ENCODE results near the gene HOTAIR. TPM values are rescaled to one million over a fixed set of nuclear protein-coding genes. Genes with fewer than 3 reads are reported as not detected.

HOTAIR gene
- total RNA-seq, 2 experiments from 2014 or later = not detected

GRCh38 chr12:54016478-54016964 is 41.8 kb upstream of the HOTAIR start:
- CTCF ChIA-PET = interaction anchor here (1.0 to 1.6 kb wide), 4 partner anchors 16 to 188 kb away, joined by 3 to 4 read pairs (median 4); partner anchors contain the start of genes HOXC5 and SMUG1
- POLR2A ChIA-PET = no interaction called here
- H3K27ac Mint-ChIP-seq = no peak overlapping the region
- H3K4me3 Mint-ChIP-seq = no peak overlapping the region
- no peaks in the 10 kb centered on the region for H3K9me3 Mint-ChIP-seq
- no peak for DNase-seq
- H3K4me1 Mint-ChIP-seq = peaks cover 21% of the 10 kb centered on the region
- H3K27me3 Mint-ChIP-seq = peaks cover 83% of the 10 kb centered on the region
- peaks cover 2% of the 10 kb centered on the region for H3K36me3 Mint-ChIP-seq (ENCODE audit: low read depth)

DNA sequence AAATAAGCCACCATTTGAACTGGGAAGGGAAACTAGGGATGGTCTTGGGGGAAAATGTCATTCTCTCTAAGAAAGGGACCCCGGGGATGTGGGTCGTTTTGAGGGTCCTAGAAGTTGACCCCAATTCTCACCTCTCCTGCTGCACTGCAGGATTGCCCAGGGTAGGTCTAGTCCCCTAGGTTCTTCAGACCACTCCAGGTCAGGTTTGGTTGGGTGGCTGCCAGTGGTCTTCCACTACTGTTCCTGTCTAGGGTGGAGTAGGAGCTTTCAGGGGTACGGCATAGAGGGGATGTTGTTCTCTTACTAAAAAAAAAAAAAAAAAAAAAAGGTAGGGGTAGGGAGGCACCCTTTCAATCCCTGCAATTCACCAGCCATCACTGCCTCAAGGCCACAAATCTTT is 41.3 kb upstream of the HOTAIR start:
- CTCF ChIA-PET = interaction anchor here (1.0 to 1.6 kb wide), 4 partner anchors 16 to 189 kb away, joined by 3 to 4 read pairs (median 4); partner anchors contain the start of genes HOXC5 and SMUG1
- H3K27ac Mint-ChIP-seq = no peak overlapping the region
- H3K9me3 Mint-ChIP-seq = no peaks in the 10 kb centered on the region
- peaks cover 83% of the 10 kb centered on the region for H3K27me3 Mint-ChIP-seq
- peaks cover 22% of the 10 kb centered on the region for H3K4me1 Mint-ChIP-seq
- POLR2A ChIA-PET = no interaction called here
- peaks cover 2% of the 10 kb centered on the region for H3K36me3 Mint-ChIP-seq (ENCODE audit: low read depth)
- DNase-seq = no peak
- no peak overlapping the region for H3K4me3 Mint-ChIP-seq

- no peak for DNase-seq
- Mint-ChIP-seq H3K27me3 (peaks cover 84% of the 10 kb centered on the region), H3K4me3 (no peak overlapping the region), H3K9me3 (no peaks in the 10 kb centered on the region), H3K36me3 (ENCODE audit: low read depth) (peaks cover 2% of the 10 kb centered on the region), H3K4me1 (peaks cover 23% of the 10 kb centered on the region), H3K27ac (no peak overlapping the region)
- POLR2A ChIA-PET = no interaction called here
- CTCF ChIA-PET = interaction anchor here (0.7 to 1.5 kb wide), 6 partner anchors 8 to 186 kb away, joined by 3 to 4 read pairs (median 4); partner anchors contain the start of genes HOXC5 and SMUG1
Measured at GRCh38 chr12:54015018-54015931, 40.5 kb upstream of the HOTAIR start.

DNA sequence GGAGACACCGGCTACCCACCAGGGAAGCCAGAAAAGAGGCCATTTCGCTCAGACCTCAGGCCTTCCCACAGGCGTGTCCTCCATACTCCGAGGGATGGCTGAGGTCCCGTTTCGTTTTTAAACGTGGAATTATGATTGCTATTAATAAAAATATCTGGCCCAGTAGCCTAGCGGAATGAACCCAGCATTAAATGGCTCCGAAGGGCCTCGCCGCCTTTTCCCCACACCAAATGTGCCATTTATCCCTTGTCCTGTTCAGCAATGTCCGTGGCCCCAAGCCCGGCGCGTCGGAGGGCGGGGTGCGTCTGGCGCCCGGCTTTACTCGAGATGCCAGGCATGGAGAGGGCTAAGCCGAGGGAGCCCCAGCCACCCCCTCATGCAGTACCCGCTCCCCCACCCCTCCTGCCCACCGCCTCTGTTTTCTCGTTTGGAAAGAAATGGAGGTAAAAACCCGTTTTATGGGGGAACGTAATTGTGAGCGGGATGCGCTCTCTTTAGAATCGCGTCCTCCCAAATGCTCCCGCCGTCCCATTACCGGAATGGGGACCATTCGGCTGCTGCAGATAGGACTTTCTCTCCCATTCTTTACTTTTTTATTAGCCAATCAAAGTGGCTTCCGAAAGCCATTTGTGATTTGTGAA is 39.7 kb upstream of the HOTAIR start:
- peaks cover 2% of the 10 kb centered on the region for H3K36me3 Mint-ChIP-seq (ENCODE audit: low read depth)
- H3K4me3 Mint-ChIP-seq = no peak overlapping the region
- DNase-seq = no peak
- peak overlapping the region; percentile 46 for H3K27ac Mint-ChIP-seq
- ChIA-PET POLR2A (interaction anchor here (0.6 kb wide), 1 partner anchor 34 kb away, joined by 3 read pairs; no protein-coding TSS in a partner anchor), CTCF (interaction anchor here (1.0 to 1.2 kb wide), 4 partner anchors 9 to 187 kb away, joined by 3 to 4 read pairs (median 4); partner anchors contain the start of gene HOXC5)
- H3K4me1 Mint-ChIP-seq = peaks cover 25% of the 10 kb centered on the region
- peaks cover 84% of the 10 kb centered on the region for H3K27me3 Mint-ChIP-seq
- no peaks in the 10 kb centered on the region for H3K9me3 Mint-ChIP-seq

- no peak overlapping the region for H3K4me3 Mint-ChIP-seq
- peaks cover 23% of the 10 kb centered on the region for H3K4me1 Mint-ChIP-seq
- no peaks in the 10 kb centered on the region for H3K36me3 Mint-ChIP-seq (ENCODE audit: low read depth)
- no peaks in the 10 kb centered on the region for H3K9me3 Mint-ChIP-seq
- no peak for DNase-seq
- no peak overlapping the region for H3K27ac Mint-ChIP-seq
- CTCF ChIA-PET = interaction anchor here (0.5 to 1.5 kb wide), 6 partner anchors 11 to 480 kb away, joined by 3 to 5 read pairs (median 3); partner anchors contain the start of gene HOXC5
- H3K27me3 Mint-ChIP-seq = peaks cover 92% of the 10 kb centered on the region
- POLR2A ChIA-PET = no interaction called here
Measured at GRCh38 chr12:54012631-54013409, 38.1 kb upstream of the HOTAIR start.

GRCh38 chr12:54011665-54012532 is 37.1 kb upstream of the HOTAIR start:
- no peak for DNase-seq
- POLR2A ChIA-PET = no interaction called here
- Mint-ChIP-seq H3K9me3 (no peaks in the 10 kb centered on the region), H3K27ac (no peak overlapping the region), H3K27me3 (peaks cover 92% of the 10 kb centered on the region), H3K4me3 (no peak overlapping the region), H3K4me1 (peaks cover 16% of the 10 kb centered on the region), H3K36me3 (ENCODE audit: low read depth) (no peaks in the 10 kb centered on the region)
- CTCF ChIA-PET = interaction anchor here (0.5 to 1.2 kb wide), 4 partner anchors 20 to 481 kb away, joined by 3 to 5 read pairs (median 4); partner anchors contain the start of gene HOXC5

GRCh38 chr12:54010972-54011664 is 36.4 kb upstream of the HOTAIR start:
- no peaks in the 10 kb centered on the region for H3K36me3 Mint-ChIP-seq (ENCODE audit: low read depth)
- no peak overlapping the region for H3K4me3 Mint-ChIP-seq
- H3K9me3 Mint-ChIP-seq = no peaks in the 10 kb centered on the region
- ChIA-PET POLR2A (no interaction called here), CTCF (interaction anchor here (0.5 to 1.2 kb wide), 3 partner anchors 21 to 446 kb away, joined by 3 to 5 read pairs (median 4); partner anchors contain the start of gene HOXC5)
- H3K4me1 Mint-ChIP-seq = peaks cover 22% of the 10 kb centered on the region
- H3K27ac Mint-ChIP-seq = peak overlapping the region; percentile 21
- H3K27me3 Mint-ChIP-seq = peaks cover 94% of the 10 kb centered on the region
- no peak for DNase-seq

DNA sequence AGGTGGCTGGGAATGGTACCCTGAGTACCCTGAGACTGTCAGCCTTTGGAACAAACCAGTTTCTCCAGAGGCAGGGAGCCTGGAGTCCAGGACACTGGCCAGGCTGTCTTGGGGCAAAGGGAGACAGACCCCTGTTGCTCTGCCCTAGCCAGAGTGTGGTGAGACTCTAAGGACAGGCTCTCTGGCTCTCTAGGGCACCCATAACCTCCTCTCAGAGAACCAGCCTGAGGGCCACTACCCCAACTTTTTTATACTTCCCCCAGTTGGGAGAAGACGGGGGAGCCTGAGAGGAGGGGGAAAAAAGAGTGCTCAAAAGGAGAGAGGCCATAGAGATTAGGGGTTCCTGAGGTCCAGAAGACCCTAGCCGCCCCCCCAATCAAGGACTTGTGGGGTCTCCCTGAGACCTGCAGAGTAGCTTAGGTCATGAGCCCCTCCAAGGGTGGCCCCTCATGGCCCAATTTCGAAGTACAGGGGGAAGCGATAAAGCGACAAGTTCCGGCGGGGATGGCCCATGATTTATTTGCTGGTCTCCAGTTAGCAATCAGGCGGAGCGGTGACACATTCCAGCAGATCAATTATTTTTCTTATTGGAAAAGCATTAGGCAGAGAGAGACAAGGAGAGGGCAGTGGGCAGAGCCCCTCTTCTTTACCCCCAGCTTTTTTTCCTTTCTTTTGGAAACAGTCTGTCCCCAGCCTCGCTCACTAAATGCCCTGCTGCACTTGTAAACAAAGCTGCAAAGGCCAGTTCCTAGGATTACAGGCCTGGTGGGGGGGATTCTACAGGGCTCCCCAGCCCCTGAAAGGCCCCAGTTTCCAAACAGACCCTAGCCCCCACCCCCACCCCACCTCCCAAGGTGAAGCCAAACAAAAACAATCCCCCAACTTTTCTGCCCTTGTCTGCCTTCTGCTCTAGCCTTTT is 35.6 kb upstream of the HOTAIR start:
- H3K4me3 Mint-ChIP-seq = no peak overlapping the region
- no peaks in the 10 kb centered on the region for H3K36me3 Mint-ChIP-seq (ENCODE audit: low read depth)
- peaks cover 29% of the 10 kb centered on the region for H3K4me1 Mint-ChIP-seq
- no peak for DNase-seq
- no peak overlapping the region for H3K27ac Mint-ChIP-seq
- peaks cover 94% of the 10 kb centered on the region for H3K27me3 Mint-ChIP-seq
- no peaks in the 10 kb centered on the region for H3K9me3 Mint-ChIP-seq
- CTCF ChIA-PET = interaction anchor here (0.7 to 1.7 kb wide), 4 partner anchors 22 to 447 kb away, joined by 3 to 5 read pairs (median 4); partner anchors contain the start of gene HOXC5
- POLR2A ChIA-PET = no interaction called here

- CTCF ChIA-PET = interaction anchor here (0.6 to 2.1 kb wide), 8 partner anchors 23 to 207 kb away, joined by 3 to 10 read pairs (median 4); partner anchors contain the start of gene HOXC5
- peaks cover 93% of the 10 kb centered on the region for H3K27me3 Mint-ChIP-seq
- no peaks in the 10 kb centered on the region for H3K9me3 Mint-ChIP-seq
- H3K4me3 Mint-ChIP-seq = no peak overlapping the region
- H3K36me3 Mint-ChIP-seq (ENCODE audit: low read depth) = no peaks in the 10 kb centered on the region
- H3K4me1 Mint-ChIP-seq = peaks cover 22% of the 10 kb centered on the region
- no peak for DNase-seq
- peak overlapping the region; percentile 46 for H3K27ac Mint-ChIP-seq
- POLR2A ChIA-PET = no interaction called here
Measured at GRCh38 chr12:54009171-54010052, 34.7 kb upstream of the HOTAIR start.

DNA sequence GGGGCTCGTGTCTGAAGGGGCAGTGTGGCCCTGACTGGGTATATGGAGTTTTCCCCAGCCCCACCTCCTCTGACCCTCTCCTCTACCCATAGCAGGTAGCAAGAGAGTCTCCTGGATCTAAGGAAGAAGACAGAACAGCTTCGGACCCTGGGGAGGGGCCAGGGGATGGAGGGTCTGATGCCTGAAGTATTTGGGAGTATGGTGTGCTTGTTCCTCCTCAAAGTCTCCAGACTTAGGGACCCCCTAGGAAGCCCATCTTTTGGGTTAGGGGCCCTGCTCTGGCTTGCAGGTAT is 33.5 kb upstream of the HOTAIR start:
- no peaks in the 10 kb centered on the region for H3K9me3 Mint-ChIP-seq
- ChIA-PET CTCF (interaction anchor here (0.6 to 3.2 kb wide), 9 partner anchors 17 to 200 kb away, joined by 3 to 16 read pairs (median 4); partner anchors contain the start of genes HOXC10 and HOXC5), POLR2A (no interaction called here)
- H3K27me3 Mint-ChIP-seq = peaks cover 94% of the 10 kb centered on the region
- H3K4me1 Mint-ChIP-seq = peaks cover 22% of the 10 kb centered on the region
- no peak overlapping the region for H3K27ac Mint-ChIP-seq
- H3K36me3 Mint-ChIP-seq (ENCODE audit: low read depth) = peaks cover 1% of the 10 kb centered on the region
- DNase-seq = no peak
- no peak overlapping the region for H3K4me3 Mint-ChIP-seq
